ENCODE results near the gene KMT5B.

DNA sequence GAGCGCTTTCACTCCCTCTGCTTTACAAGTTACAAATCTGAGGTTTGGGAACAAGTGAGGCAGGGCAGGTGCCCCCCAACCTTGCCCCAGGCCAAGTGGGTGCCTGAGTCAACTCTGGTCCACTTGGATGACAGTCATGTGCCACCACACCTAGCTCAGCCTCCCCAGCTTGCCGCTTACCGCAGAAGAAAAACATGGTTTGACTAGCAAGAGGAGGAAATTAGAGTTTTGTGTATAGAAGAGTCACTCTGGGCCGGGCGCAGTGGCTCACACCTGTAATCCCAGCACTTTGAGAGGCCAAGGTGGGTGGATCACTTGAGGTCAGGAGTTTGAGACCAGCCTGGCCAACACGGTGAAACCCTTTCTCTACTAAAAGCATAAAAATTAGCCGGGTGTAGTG lies 64.2 kb downstream of the KMT5B start:
- TF ChIP-seq HDAC2 (IDR thresholded peaks at IDR 0.05) (no peak), POLR2A (IDR thresholded peaks at IDR 0.05; ENCODE audit: low read length) (no peak), EP300 (IDR thresholded peaks at IDR 0.05) (no peak), RFX5 (IDR thresholded peaks at IDR 0.05) (no peak), POLR2AphosphoS2 (conservative IDR thresholded peaks at IDR 0.05; ENCODE audit: low read length) (no peak), RCOR1 (IDR thresholded peaks at IDR 0.05; ENCODE audit: low read depth, low read length) (no peak), BHLHE40 (IDR thresholded peaks at IDR 0.05; ENCODE audit: low read depth, low read length) (no peak), CHD2 (IDR thresholded peaks at IDR 0.05; ENCODE audit: low read length, partially characterized antibody) (no peak), NPAS2 (CRISPR knock-in tag; IDR thresholded peaks at IDR 0.05; ENCODE audit: borderline replicate concordance) (no peak)
- TF ChIP-seq, protein P1, sequence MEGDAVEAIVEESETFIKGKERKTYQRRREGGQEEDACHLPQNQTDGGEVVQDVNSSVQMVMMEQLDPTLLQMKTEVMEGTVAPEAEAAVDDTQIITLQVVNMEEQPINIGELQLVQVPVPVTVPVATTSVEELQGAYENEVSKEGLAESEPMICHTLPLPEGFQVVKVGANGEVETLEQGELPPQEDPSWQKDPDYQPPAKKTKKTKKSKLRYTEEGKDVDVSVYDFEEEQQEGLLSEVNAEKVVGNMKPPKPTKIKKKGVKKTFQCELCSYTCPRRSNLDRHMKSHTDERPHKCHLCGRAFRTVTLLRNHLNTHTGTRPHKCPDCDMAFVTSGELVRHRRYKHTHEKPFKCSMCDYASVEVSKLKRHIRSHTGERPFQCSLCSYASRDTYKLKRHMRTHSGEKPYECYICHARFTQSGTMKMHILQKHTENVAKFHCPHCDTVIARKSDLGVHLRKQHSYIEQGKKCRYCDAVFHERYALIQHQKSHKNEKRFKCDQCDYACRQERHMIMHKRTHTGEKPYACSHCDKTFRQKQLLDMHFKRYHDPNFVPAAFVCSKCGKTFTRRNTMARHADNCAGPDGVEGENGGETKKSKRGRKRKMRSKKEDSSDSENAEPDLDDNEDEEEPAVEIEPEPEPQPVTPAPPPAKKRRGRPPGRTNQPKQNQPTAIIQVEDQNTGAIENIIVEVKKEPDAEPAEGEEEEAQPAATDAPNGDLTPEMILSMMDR (IDR thresholded peaks at IDR 0.05), result no peak
- TF ChIP-seq, protein P2, sequence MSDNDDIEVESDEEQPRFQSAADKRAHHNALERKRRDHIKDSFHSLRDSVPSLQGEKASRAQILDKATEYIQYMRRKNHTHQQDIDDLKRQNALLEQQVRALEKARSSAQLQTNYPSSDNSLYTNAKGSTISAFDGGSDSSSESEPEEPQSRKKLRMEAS (IDR thresholded peaks at IDR 0.05), result no peak
